GM21825 (cell line): ENCODE data around the gene RXRB.
A peak's percentile ranks its signal among the peaks of the same experiment; 100 is the strongest.

Source experiments
- ATAC-seq: cut with Tn5 transposase; IDR thresholded peaks from one replicate; pipeline ENCODE4 v1.9.1; 2021; ENCODE audit warnings: mild to moderate bottlenecking, moderate library complexity; ENCODE audit not compliant: unreplicated experiment

The RXRB gene

GRCh38 chr6:33212857-33213165 lies 12.3 kb upstream of the RXRB start:
- ATAC-seq, result no peak

DNA sequence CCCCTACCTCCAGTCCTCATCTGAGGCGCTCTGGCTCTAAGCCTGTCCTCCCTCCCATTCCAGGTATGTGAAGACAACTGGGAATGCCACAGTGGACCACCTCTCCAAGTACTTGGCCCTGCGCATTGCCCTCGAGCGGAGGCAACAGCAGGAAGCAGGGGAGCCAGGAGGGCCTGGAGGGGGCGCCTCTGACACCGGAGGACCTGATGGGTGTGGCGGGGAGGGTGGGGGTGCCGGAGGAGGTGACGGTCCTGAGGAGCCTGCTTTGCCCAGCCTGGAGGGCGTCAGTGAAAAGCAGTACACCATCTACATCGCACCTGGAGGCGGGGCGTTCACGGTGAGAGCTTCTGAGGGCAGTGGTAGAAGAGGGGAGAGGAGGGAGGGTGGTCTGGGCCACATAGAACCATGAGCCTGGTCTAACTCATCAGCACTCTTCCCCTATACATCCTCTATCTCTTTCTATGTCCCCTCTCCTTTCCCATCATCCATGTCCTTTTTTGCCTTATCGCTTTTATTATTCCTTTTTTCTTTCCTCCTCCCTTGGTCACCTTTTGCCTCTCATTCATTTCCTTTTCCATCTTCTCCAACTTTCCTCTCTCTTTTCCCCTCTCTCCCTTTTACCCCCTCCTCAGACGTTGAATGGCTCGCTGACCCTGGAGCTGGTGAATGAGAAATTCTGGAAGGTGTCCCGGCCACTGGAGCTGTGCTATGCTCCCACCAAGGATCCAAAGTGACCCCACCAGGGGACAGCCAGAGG lies 11.4 kb upstream of the RXRB start:
- ATAC-seq, result no peak

DNA sequence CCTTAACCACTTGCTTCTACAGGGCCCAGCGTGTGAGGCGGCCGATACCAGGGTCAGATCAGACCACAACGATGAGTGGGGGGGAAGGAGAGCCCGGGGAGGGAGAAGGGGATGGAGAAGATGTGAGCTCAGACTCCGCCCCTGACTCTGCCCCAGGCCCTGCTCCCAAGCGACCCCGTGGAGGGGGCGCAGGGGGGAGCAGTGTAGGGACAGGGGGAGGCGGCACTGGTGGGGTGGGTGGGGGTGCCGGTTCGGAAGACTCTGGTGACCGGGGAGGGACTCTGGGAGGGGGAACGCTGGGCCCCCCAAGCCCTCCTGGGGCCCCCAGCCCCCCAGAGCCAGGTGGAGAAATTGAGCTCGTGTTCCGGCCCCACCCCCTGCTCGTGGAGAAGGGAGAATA lies 10.7 kb upstream of the RXRB start:
- no peak for ATAC-seq

DNA sequence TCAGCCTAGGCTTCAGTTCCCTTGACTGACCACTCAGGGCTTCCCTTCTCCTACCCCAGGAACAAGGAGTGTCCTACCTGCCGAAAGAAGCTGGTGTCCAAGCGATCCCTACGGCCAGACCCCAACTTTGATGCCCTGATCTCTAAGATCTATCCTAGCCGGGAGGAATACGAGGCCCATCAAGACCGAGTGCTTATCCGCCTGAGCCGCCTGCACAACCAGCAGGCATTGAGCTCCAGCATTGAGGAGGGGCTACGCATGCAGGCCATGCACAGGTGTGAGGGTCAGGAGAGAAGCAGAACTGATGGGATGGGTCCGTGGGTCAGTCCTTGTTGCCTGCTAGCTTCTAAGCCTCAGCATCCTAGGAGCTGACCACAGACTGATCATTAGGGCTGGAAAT lies 9.4 kb upstream of the RXRB start:
- no peak for ATAC-seq

DNA sequence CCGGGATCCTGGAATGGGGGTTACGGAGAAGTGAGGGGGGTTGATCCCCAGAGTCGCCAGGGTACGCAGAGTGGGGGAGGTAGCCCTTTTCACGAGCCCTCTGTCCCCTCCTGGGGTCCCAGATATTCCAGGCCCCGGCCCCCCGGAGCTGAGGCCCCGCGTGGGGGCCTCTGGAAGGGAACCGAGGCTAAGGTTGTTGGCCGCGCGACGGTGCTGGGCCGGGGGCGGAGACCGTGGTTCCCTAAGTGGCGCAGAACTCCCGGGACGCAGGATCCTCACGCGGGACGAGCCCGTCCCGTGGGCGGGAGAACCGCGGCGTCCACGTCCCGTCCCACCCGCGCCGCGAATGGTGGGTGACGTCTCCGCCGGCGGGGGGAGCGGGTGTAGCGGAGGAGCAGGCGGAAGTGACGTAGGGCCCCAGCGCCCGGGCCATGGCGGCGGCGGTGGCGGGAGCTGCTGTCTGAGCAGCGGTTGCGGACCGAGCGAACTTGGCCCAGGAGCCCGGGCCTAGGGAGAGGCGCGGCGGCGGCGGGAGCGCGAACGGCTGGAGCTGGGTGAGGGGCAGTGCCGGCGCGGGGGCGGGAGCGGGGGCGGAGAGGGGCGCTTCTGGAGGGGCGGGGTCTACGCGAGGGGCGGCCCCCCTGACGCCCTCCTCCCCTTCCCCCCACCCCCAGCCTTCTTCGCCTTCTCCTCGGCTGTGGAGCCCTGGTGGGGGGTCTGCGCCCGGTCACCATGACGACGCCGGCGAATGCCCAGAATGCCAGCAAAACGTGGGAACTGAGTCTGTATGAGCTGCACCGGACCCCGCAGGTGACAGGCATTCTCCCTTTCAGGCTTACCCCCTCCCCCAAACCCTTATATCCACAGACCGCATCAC lies 7.9 kb upstream of the RXRB start, which contains the start of gene RING1:
TSS of gene RING1 (plus strand) at position 410 of the 877 bp plus-strand sequence. CDS start at position 733, 323 bp downstream.
- peak; percentile 45 for ATAC-seq

GRCh38 chr6:33207552-33208090 lies 7.2 kb upstream of the RXRB start:
- ATAC-seq, result no peak

- ATAC-seq, result no peak
Observed at GRCh38 chr6:33206864-33207551, 6.5 kb upstream of the RXRB start.

DNA sequence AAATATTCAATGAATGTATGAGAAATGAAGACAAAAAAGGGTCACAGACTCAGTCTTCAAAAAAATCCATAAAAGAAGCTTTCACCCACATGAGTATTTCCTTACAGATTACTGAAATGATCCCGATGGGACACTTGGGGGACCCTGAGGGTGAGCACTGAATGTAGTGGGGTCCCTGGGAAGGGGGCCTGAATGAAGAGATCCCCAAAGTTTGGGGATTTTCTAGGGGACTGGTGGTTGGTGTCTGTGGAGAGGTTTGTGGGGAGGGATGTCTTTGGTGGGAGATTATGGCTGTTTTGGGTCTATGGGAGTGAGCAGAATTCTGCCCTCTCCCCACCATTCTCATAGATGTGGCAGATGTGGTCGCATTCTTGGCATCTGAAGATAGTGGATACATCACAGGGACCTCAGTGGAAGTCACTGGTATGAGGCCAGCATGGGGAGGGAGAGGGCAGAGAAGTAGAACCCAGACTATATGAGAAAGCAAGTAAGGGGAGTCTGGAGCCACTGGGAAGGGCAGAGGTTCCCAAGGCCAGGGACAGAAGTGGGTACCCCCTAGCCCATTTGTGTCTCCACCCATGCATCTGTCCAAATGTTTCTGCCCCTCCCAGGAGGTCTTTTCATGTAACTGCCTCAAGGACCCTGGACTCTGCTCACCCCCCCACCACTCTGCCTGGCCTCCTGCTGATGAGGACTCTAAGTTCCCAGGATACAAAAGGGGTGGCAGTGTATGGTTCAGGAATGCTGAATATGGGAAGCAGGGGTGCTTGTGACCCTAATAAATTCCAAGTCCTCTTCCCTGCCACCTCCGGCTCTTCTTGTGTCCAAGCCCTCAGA lies 5.8 kb upstream of the RXRB start:
- no peak for ATAC-seq

GRCh38 chr6:33205191-33206026 lies 4.9 kb upstream of the RXRB start:
- no peak for ATAC-seq

DNA sequence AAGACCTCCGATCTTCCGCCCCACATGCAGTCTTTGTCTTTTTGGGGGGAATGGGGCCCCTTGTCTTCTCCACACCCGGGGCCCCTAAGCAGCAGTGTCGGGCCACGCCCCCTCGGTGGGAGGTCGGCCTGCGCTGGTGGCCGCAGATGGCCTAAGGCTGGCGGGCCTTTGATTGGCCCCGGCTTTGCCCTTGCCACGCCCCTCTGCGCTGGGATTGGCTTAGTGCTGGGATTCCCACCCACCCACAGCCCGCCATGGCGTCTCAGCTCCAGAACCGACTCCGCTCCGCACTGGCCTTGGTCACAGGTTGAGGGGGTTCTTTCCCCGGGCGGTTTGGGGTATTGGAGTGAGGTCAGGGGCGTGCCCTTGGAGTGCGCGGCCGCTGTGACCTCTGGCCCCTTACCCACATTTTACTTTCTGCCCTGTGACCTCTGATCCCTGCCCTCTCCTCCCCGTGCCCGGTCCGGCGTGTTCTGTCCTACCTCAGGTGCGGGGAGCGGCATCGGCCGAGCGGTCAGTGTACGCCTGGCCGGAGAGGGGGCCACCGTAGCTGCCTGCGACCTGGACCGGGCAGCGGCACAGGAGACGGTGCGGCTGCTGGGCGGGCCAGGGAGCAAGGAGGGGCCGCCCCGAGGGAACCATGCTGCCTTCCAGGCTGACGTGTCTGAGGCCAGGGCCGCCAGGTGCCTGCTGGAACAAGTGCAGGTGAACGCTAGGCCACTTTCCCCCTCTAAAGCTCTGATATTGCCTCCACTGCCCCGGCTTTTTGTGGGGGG lies 4.1 kb upstream of the RXRB start, which contains the start of gene HSD17B8:
TSS of gene HSD17B8 (plus strand) at position 241 of the 776 bp plus-strand sequence. CDS start at position 255, 14 bp downstream.
- ATAC-seq, result peak; percentile 36

- no peak for ATAC-seq
Observed at GRCh38 chr6:33204165-33204414, 3.6 kb upstream of the RXRB start.

GRCh38 chr6:33203443-33204164 lies 3.1 kb upstream of the RXRB start:
- ATAC-seq, result no peak

- ATAC-seq, result no peak
Observed at GRCh38 chr6:33202799-33203198, 2.3 kb upstream of the RXRB start.

DNA sequence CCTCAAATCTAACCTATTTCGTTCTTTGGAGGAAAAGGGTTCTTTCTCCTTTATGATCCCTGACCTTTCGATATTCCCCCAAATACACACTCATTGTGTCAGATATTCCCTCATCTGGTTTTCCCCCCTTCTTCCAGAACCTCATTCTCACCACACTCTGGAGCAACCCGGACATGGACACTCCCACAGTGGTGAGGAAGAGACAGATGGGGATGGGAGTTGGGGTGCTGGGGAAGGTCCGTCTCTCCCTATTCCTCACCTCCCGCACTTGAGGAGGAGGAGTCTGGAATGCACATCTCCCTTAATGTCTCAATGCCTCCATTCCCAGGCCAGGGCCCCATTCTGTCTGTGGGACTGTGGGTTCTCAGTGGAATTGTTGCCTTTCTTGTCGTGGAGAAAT lies 1.5 kb upstream of the RXRB start:
- ATAC-seq, result no peak

DNA sequence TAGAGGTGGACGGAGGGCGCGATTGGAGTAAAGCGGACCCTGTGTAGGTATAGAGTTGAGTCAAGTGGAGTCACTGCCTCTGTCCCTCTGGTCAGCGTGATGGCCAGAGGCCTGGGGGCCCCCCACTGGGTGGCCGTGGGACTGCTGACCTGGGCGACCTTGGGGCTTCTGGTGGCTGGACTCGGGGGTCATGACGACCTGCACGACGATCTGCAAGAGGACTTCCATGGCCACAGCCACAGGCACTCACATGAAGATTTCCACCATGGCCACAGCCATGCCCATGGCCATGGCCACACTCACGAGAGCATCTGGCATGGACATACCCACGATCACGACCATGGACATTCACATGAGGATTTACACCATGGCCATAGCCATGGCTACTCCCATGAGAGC lies 681 bp upstream of the RXRB start:
- ATAC-seq, result no peak

- peak; percentile 21 for ATAC-seq
Observed at GRCh38 chr6:33199687-33200218, 712 bp downstream of the RXRB start.

- ATAC-seq, result no peak
Observed at GRCh38 chr6:33198853-33199436, 1.5 kb downstream of the RXRB start.
